Neural progenitor cell (in vitro differentiated cells): ENCODE data around the gene TAB2. TPM values are rescaled to one million over a fixed set of nuclear protein-coding genes. Genes with fewer than 3 reads are reported as not detected.

ENCODE experiments used
- DNase-seq: peaks from one replicate; pipeline ENCODE4 v3.0.0-alpha.2; 2016; ENCODE audit warnings: low spot score
- H2AFZ ChIP-seq: fragments of 200-600 bp; sonication (generic); replicated peaks from 2 replicates; pipeline ENCODE4 v1.6.1; 2016; ENCODE audit warnings: antibody characterized with exemption
- H3F3A ChIP-seq: fragments of 200-600 bp; sonication (generic); 2 replicates; pipeline ENCODE4 v1.6.1; 2016; ENCODE audit warnings: antibody characterized with exemption, low read depth
- H3K27ac ChIP-seq: fragments of 200-600 bp; sonication (generic); 2 replicates; pipeline ENCODE4 v1.5.1; 2016; ENCODE audit warnings: mild to moderate bottlenecking
- H3K27me3 ChIP-seq: fragments of 200-600 bp; sonication (generic); 2 replicates; pipeline ENCODE4 v1.6.1; 2016; ENCODE audit warnings: mild to moderate bottlenecking, moderate library complexity
- H3K36me3 ChIP-seq: fragments of 200-600 bp; sonication (generic); 2 replicates; pipeline ENCODE4 v1.5.1; 2016
- H3K4me1 ChIP-seq: fragments of 200-600 bp; sonication (generic); 2 replicates; pipeline ENCODE4 v1.6.1; 2016; ENCODE audit warnings: mixed run types
- H3K4me2 ChIP-seq: fragments of 200-600 bp; sonication (generic); 2 replicates; pipeline ENCODE4 v1.6.1; 2016
- H3K4me3 ChIP-seq: fragments of 200-600 bp; sonication (generic); 2 replicates; pipeline ENCODE4 v1.5.1; 2016
- H3K79me2 ChIP-seq: fragments of 200-600 bp; sonication (generic); 2 replicates; pipeline ENCODE4 v1.6.1; 2016; ENCODE audit warnings: low read depth
- H3K9ac ChIP-seq: fragments of 200-600 bp; sonication (generic); 2 replicates; pipeline ENCODE4 v1.6.1; 2016
- H3K9me3 ChIP-seq: fragments of 200-600 bp; sonication (generic); 2 replicates; pipeline ENCODE4 v1.5.1; 2016; ENCODE audit warnings: low read depth
- H4K20me1 ChIP-seq: fragments of 200-600 bp; sonication (generic); 2 replicates; pipeline ENCODE4 v1.6.1; 2016; ENCODE audit warnings: low read depth
- H3K27ac Mint-ChIP-seq: 3 replicates; pipeline ENCODE4 v1.8.0; 2021; ENCODE audit warnings: mixed read lengths
- H3K27me3 Mint-ChIP-seq: 2 replicates; pipeline ENCODE4 v1.8.0; 2022; ENCODE audit warnings: low read depth, mild to moderate bottlenecking, inconsistent platforms, moderate library complexity, mixed read lengths; ENCODE audit not compliant: insufficient read depth
- H3K36me3 Mint-ChIP-seq: 3 replicates; pipeline ENCODE4 v1.8.0; 2021; ENCODE audit warnings: mixed read lengths
- H3K4me1 Mint-ChIP-seq: 3 replicates; pipeline ENCODE4 v1.8.0; 2021; ENCODE audit warnings: mixed read lengths
- H3K4me3 Mint-ChIP-seq: 3 replicates; pipeline ENCODE4 v1.8.0; 2021; ENCODE audit warnings: mild to moderate bottlenecking, moderate library complexity, mixed read lengths
- H3K9me3 Mint-ChIP-seq: 3 replicates; pipeline ENCODE4 v1.8.0; 2020; ENCODE audit warnings: mixed read lengths
- EZH2 ChIP-seq: fragments of 200-600 bp; sonication (generic); IDR thresholded peaks from 2 replicates; pipeline ENCODE4 v1.6.1; 2017; ENCODE audit warnings: antibody characterized with exemption, mild to moderate bottlenecking, moderate library complexity
- EZH2phosphoT487 ChIP-seq: fragments of 200-600 bp; sonication (generic); IDR thresholded peaks from 2 replicates; pipeline ENCODE4 v1.6.1; 2017; ENCODE audit warnings: antibody characterized with exemption
- total RNA-seq: library from RNA; depleted of rRNA; stranded (reverse); fragments of >200 nt; gene quantifications from 2 replicates; pipeline ENCODE4 v1.2.3, GENCODE V29; 2015; ENCODE audit warnings: low replicate concordance
- TF ChIP-seq, protein P1 (sequence below): fragments of 200-600 bp; sonication (generic); IDR thresholded peaks from 2 replicates; pipeline ENCODE4 v1.5.1; 2017; ENCODE audit warnings: antibody characterized with exemption, mild to moderate bottlenecking

TAB2 gene
- total RNA-seq, 1 donor from 2014 or later, result 70.9 TPM

DNA sequence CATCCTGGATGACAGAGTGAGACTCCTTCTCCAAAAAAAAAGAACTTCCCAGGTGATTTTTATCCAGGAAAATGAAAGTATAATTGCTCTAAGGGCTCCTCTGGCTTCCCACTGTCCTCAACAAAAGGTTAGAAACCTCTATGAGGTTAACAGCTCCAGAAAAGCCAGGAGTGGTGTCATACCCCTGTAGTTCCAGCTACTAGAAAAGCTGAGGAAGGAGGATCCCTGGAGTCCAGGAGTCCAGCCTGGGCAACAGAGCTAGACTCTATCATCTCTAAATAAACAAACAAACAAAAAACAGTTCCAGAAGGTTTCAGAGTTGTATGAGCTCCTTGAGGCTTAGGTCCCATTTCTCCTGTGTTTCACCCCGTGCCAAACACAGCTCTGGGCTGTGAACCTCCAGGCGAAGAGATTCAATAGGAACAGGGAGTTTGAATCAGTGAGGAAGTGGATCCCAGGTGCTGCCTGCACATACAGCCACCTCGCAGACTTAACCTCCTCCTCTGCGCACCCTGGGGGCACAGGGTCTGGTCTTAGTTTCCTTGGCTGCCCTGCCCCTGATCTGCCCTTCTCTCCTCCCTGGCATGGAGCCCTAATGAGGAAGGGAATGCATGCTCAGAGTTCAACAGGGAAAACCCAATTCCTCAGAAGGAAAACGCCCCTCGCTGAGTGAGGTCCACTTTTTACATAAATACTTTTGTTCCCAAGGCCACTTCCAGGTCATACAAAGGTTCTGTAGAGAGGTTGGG is 136.3 kb downstream of the TAB2 start:
- no peak overlapping the region for H3K4me2 ChIP-seq
- no peak overlapping the region for H3K9ac ChIP-seq
- TF ChIP-seq EZH2, result no peak
- TF ChIP-seq, protein P1, sequence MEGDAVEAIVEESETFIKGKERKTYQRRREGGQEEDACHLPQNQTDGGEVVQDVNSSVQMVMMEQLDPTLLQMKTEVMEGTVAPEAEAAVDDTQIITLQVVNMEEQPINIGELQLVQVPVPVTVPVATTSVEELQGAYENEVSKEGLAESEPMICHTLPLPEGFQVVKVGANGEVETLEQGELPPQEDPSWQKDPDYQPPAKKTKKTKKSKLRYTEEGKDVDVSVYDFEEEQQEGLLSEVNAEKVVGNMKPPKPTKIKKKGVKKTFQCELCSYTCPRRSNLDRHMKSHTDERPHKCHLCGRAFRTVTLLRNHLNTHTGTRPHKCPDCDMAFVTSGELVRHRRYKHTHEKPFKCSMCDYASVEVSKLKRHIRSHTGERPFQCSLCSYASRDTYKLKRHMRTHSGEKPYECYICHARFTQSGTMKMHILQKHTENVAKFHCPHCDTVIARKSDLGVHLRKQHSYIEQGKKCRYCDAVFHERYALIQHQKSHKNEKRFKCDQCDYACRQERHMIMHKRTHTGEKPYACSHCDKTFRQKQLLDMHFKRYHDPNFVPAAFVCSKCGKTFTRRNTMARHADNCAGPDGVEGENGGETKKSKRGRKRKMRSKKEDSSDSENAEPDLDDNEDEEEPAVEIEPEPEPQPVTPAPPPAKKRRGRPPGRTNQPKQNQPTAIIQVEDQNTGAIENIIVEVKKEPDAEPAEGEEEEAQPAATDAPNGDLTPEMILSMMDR, result no peak
- TF ChIP-seq EZH2phosphoT487, result no peak
- H3K27me3 Mint-ChIP-seq, result peaks cover 16% of the 10 kb centered on the region
- no peaks in the 10 kb centered on the region for H3K79me2 ChIP-seq
- H3K4me1 ChIP-seq, result peaks cover 10% of the 10 kb centered on the region
- no peaks in the 10 kb centered on the region for H3K9me3 ChIP-seq
- no peak overlapping the region for H3K4me3 Mint-ChIP-seq
- peaks cover 58% of the 10 kb centered on the region for H3K27me3 ChIP-seq
- no peak overlapping the region for H3K4me3 ChIP-seq
- H3K9me3 Mint-ChIP-seq, result no peaks in the 10 kb centered on the region
- H3F3A ChIP-seq, result no peaks in the 10 kb centered on the region
- H3K36me3 Mint-ChIP-seq, result no peaks in the 10 kb centered on the region
- no peak overlapping the region for H3K27ac ChIP-seq
- peaks cover 8% of the 10 kb centered on the region for H3K4me1 Mint-ChIP-seq
- no peak overlapping the region for H3K27ac Mint-ChIP-seq
- H4K20me1 ChIP-seq, result no peaks in the 10 kb centered on the region
- no peaks in the 10 kb centered on the region for H3K36me3 ChIP-seq
- H2AFZ ChIP-seq, result no peak overlapping the region
- DNase-seq, result no peak

DNA sequence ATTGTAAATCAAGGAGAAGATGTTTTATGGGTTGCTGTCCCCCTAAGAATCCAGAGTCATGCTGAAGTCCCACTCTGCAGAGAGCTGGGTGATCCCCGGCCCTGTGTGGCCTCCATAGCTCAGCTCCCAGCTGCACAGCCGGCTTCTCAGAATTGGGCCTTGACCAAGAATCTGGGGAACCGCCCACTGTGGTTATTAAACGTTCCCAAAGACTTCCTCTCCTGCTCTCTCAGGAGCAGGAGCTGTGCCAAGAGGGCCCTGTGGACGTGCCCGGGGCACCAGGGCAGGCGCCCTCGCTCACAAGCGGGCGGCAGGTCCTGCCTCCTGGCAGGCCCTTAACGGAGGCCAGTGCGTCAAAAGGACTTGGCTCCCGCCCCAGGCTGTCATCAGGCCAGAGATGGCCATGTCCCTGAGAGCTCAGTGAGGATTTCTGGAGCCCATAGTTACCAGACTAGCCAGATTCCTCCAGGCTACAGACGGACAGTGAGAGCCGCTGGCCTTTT is 136.9 kb downstream of the TAB2 start:
- no peak overlapping the region for H3K4me2 ChIP-seq
- no peak overlapping the region for H2AFZ ChIP-seq
- no peaks in the 10 kb centered on the region for H3K9me3 Mint-ChIP-seq
- TF ChIP-seq EZH2phosphoT487, result no peak
- TF ChIP-seq, protein P1, result no peak
- no peak for TF ChIP-seq EZH2
- no peaks in the 10 kb centered on the region for H3K9me3 ChIP-seq
- H3F3A ChIP-seq, result no peaks in the 10 kb centered on the region
- H3K4me1 Mint-ChIP-seq, result peaks cover 8% of the 10 kb centered on the region
- no peak overlapping the region for H3K9ac ChIP-seq
- no peaks in the 10 kb centered on the region for H4K20me1 ChIP-seq
- peaks cover 15% of the 10 kb centered on the region for H3K27me3 Mint-ChIP-seq
- H3K36me3 Mint-ChIP-seq, result no peaks in the 10 kb centered on the region
- peaks cover 10% of the 10 kb centered on the region for H3K4me1 ChIP-seq
- no peaks in the 10 kb centered on the region for H3K79me2 ChIP-seq
- no peak for DNase-seq
- H3K4me3 ChIP-seq, result no peak overlapping the region
- H3K4me3 Mint-ChIP-seq, result no peak overlapping the region
- H3K27ac ChIP-seq, result no peak overlapping the region
- H3K27ac Mint-ChIP-seq, result no peak overlapping the region
- peaks cover 52% of the 10 kb centered on the region for H3K27me3 ChIP-seq
- no peaks in the 10 kb centered on the region for H3K36me3 ChIP-seq

DNA sequence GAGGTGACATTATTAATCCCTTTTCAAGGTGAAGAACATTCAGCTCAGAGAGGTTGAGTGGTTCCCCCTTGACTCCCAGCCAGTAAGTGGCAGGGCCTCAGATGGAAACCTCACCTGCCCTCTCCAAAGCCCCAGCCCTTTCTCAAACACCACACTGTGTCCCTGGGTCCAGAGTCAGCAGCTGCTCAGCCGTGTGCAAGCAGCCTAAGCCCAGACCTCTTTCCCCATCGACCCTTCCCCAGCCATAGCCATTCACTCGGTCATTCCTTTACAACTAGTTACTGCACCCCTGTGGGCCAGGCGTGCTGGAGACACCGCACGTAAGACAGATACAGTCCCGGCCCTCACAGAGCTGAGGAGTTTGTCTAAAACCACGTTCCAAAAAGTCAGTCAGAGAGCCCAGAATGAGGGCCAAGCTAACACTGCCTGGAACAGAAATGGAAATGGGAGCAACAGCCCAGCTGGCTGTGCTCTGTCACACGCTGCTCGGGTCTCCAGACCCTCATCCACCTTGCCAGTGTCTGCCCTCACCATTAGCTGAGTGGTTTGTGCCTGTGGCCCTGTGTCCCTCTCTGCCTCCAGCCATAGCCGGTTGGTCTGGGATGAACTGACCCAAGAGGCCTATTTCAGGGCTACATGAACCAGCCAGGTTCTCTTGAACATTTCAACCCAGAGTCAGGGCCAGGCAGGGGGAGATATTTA is 137.7 kb downstream of the TAB2 start:
- Histone ChIP-seq H3K4me1 (peaks cover 10% of the 10 kb centered on the region), H2AFZ (no peak overlapping the region), H3K36me3 (no peaks in the 10 kb centered on the region), H3K9me3 (no peaks in the 10 kb centered on the region), H3K4me3 (no peak overlapping the region), H3K4me2 (no peak overlapping the region), H4K20me1 (no peaks in the 10 kb centered on the region), H3K27me3 (peaks cover 44% of the 10 kb centered on the region), H3F3A (no peaks in the 10 kb centered on the region), H3K27ac (no peak overlapping the region), H3K79me2 (no peaks in the 10 kb centered on the region), H3K9ac (no peak overlapping the region)
- no peaks in the 10 kb centered on the region for H3K9me3 Mint-ChIP-seq
- peak overlapping the region; percentile 54 for H3K27ac Mint-ChIP-seq
- H3K36me3 Mint-ChIP-seq, result no peaks in the 10 kb centered on the region
- peaks cover 8% of the 10 kb centered on the region for H3K27me3 Mint-ChIP-seq
- no peak for DNase-seq
- TF ChIP-seq, protein P1, result no peak
- TF ChIP-seq EZH2, result no peak
- no peak for TF ChIP-seq EZH2phosphoT487
- peaks cover 8% of the 10 kb centered on the region for H3K4me1 Mint-ChIP-seq
- H3K4me3 Mint-ChIP-seq, result peak overlapping the region; percentile 58
